Mesothelial cell of epicardium (in vitro differentiated cells): ENCODE measurements around the gene ARRDC2. TPM values are rescaled to one million over a fixed set of nuclear protein-coding genes. Genes with fewer than 3 reads are reported as not detected.

Source experiments
- DNase-seq, 2 experiments: peaks; one replicate each; pipeline ENCODE4 v3.0.0; 2021; ENCODE audit warnings: low spot score in 2 of 2; ENCODE audit not compliant: unreplicated experiment in 2 of 2
- H3K27ac Mint-ChIP-seq: 2 replicates; pipeline ENCODE4 v1.8.0; 2021; ENCODE audit warnings: mixed read lengths
- H3K27me3 Mint-ChIP-seq: 2 replicates; pipeline ENCODE4 v1.8.0; 2021; ENCODE audit warnings: low read depth, mixed read lengths
- H3K36me3 Mint-ChIP-seq: 2 replicates; pipeline ENCODE4 v1.8.0; 2021; ENCODE audit warnings: mixed read lengths
- H3K4me1 Mint-ChIP-seq: 2 replicates; pipeline ENCODE4 v1.8.0; 2021; ENCODE audit warnings: mixed read lengths
- H3K4me3 Mint-ChIP-seq: 2 replicates; pipeline ENCODE4 v1.8.0; 2021; ENCODE audit warnings: mild to moderate bottlenecking, moderate library complexity, mixed read lengths
- H3K9me3 Mint-ChIP-seq: 2 replicates; pipeline ENCODE4 v1.8.0; 2021; ENCODE audit warnings: mixed read lengths
- CTCF ChIP-seq: fragments of 200-600 bp; sonication (generic); IDR thresholded peaks from one replicate; pipeline ENCODE4 v1.5.0; 2021; ENCODE audit warnings: antibody characterized with exemption; ENCODE audit not compliant: unreplicated experiment
- total RNA-seq: library from RNA; stranded (reverse); gene quantifications from 3 replicates; pipeline ENCODE4 v1.2.1, GENCODE V29; 2021

The ARRDC2 gene
- total RNA-seq, 1 donor from 2014 or later: 4.0 TPM

GRCh38 chr19:17967257-17968051, 40.5 kb upstream of the ARRDC2 start:
- H3K27me3 Mint-ChIP-seq: peaks cover 45% of the 10 kb centered on the region
- H3K9me3 Mint-ChIP-seq: no peaks in the 10 kb centered on the region
- H3K4me1 Mint-ChIP-seq: peaks cover 11% of the 10 kb centered on the region
- H3K4me3 Mint-ChIP-seq: peak overlapping the region; percentile 78
- H3K36me3 Mint-ChIP-seq: peaks cover 3% of the 10 kb centered on the region
- no peak for TF ChIP-seq CTCF
- no peak overlapping the region for H3K27ac Mint-ChIP-seq
- no peak for DNase-seq

- no peak for DNase-seq
- Mint-ChIP-seq H3K27me3 (peaks cover 43% of the 10 kb centered on the region), H3K36me3 (peaks cover 3% of the 10 kb centered on the region), H3K9me3 (no peaks in the 10 kb centered on the region), H3K4me1 (peaks cover 11% of the 10 kb centered on the region), H3K27ac (no peak overlapping the region), H3K4me3 (no peak overlapping the region)
- no peak for TF ChIP-seq CTCF
Observed at GRCh38 chr19:17968362-17968761, 39.6 kb upstream of the ARRDC2 start.

- TF ChIP-seq CTCF: no peak
- DNase-seq: no peak
- Mint-ChIP-seq H3K27me3 (peaks cover 34% of the 10 kb centered on the region), H3K4me1 (peaks cover 11% of the 10 kb centered on the region), H3K4me3 (no peak overlapping the region), H3K36me3 (no peaks in the 10 kb centered on the region), H3K9me3 (no peaks in the 10 kb centered on the region), H3K27ac (no peak overlapping the region)
Observed at GRCh38 chr19:17969096-17969792, 38.7 kb upstream of the ARRDC2 start.

GRCh38 chr19:17972230-17972629, 35.7 kb upstream of the ARRDC2 start:
- Mint-ChIP-seq H3K4me3 (no peak overlapping the region), H3K27ac (no peak overlapping the region), H3K4me1 (peaks cover 5% of the 10 kb centered on the region), H3K36me3 (peaks cover 6% of the 10 kb centered on the region), H3K27me3 (peaks cover 7% of the 10 kb centered on the region), H3K9me3 (no peaks in the 10 kb centered on the region)
- no peak for TF ChIP-seq CTCF
- no peak for DNase-seq

GRCh38 chr19:17973759-17974158, 34.2 kb upstream of the ARRDC2 start:
- H3K27ac Mint-ChIP-seq: no peak overlapping the region
- H3K4me1 Mint-ChIP-seq: no peaks in the 10 kb centered on the region
- no peaks in the 10 kb centered on the region for H3K9me3 Mint-ChIP-seq
- DNase-seq: no peak
- peaks cover 12% of the 10 kb centered on the region for H3K36me3 Mint-ChIP-seq
- TF ChIP-seq CTCF: no peak
- H3K4me3 Mint-ChIP-seq: no peak overlapping the region
- no peaks in the 10 kb centered on the region for H3K27me3 Mint-ChIP-seq
